ENCODE data around the gene AMDHD1.

- TF ChIP-seq, protein P1, sequence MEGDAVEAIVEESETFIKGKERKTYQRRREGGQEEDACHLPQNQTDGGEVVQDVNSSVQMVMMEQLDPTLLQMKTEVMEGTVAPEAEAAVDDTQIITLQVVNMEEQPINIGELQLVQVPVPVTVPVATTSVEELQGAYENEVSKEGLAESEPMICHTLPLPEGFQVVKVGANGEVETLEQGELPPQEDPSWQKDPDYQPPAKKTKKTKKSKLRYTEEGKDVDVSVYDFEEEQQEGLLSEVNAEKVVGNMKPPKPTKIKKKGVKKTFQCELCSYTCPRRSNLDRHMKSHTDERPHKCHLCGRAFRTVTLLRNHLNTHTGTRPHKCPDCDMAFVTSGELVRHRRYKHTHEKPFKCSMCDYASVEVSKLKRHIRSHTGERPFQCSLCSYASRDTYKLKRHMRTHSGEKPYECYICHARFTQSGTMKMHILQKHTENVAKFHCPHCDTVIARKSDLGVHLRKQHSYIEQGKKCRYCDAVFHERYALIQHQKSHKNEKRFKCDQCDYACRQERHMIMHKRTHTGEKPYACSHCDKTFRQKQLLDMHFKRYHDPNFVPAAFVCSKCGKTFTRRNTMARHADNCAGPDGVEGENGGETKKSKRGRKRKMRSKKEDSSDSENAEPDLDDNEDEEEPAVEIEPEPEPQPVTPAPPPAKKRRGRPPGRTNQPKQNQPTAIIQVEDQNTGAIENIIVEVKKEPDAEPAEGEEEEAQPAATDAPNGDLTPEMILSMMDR (IDR thresholded peaks at IDR 0.05 in 8 of 11, conservative IDR thresholded peaks at IDR 0.05 in 3 of 11) = no peak
- TF ChIP-seq POLR2AphosphoS5 (IDR thresholded peaks at IDR 0.05) = no peak
These were observed 17.1 kb downstream of the AMDHD1 start for GRCh38 chr12:95960241-95960640.

All from spleen (tissue), 7 donors.